Hepatocyte (in vitro differentiated cells): Measurements from ENCODE around the gene TRAPPC1. TPM values are rescaled to one million over a fixed set of nuclear protein-coding genes. Genes with fewer than 3 reads are reported as not detected.

ENCODE experiments used
- DNase-seq: peaks from one replicate; pipeline ENCODE4 v3.0.0-alpha.2; 2016; ENCODE audit warnings: low spot score
- H2AFZ ChIP-seq: fragments of 200-600 bp; sonication (generic); 2 replicates; pipeline ENCODE4 v1.6.0; 2016; ENCODE audit warnings: antibody characterized with exemption, mild to moderate bottlenecking
- H3K27ac ChIP-seq: fragments of 200-600 bp; sonication (generic); 2 replicates; pipeline ENCODE4 v1.5.1; 2016; ENCODE audit warnings: mild to moderate bottlenecking
- H3K27me3 ChIP-seq: fragments of 200-600 bp; sonication (generic); 2 replicates; pipeline ENCODE4 v1.6.1; 2016
- H3K36me3 ChIP-seq: fragments of 200-600 bp; sonication (generic); replicated peaks from 2 replicates; pipeline ENCODE4 v1.5.1; 2016; ENCODE audit warnings: low read depth; ENCODE audit not compliant: insufficient read depth
- H3K4me1 ChIP-seq: fragments of 200-600 bp; sonication (generic); 2 replicates; pipeline ENCODE4 v1.5.1; 2016; ENCODE audit warnings: mild to moderate bottlenecking, moderate library complexity; ENCODE audit not compliant: insufficient read depth
- H3K4me2 ChIP-seq: fragments of 200-600 bp; sonication (generic); 2 replicates; pipeline ENCODE4 v1.6.0; 2016
- H3K4me3 ChIP-seq: fragments of 200-600 bp; sonication (generic); 2 replicates; pipeline ENCODE4 v1.5.1; 2016; ENCODE audit warnings: mild to moderate bottlenecking
- H3K79me2 ChIP-seq: fragments of 200-600 bp; sonication (generic); 2 replicates; pipeline ENCODE4 v1.6.0; 2017; ENCODE audit warnings: mild to moderate bottlenecking
- H3K9me2 ChIP-seq: fragments of 200-600 bp; sonication (generic); replicated peaks from 2 replicates; pipeline ENCODE4 v1.6.0; 2017; ENCODE audit warnings: mild to moderate bottlenecking; ENCODE audit not compliant: insufficient read depth
- H3K9me3 ChIP-seq: fragments of 200-600 bp; sonication (generic); 2 replicates; pipeline ENCODE4 v1.5.1; 2016; ENCODE audit warnings: low read depth, mild to moderate bottlenecking
- H4K20me1 ChIP-seq: fragments of 200-600 bp; sonication (generic); 2 replicates; pipeline ENCODE4 v1.6.0; 2016; ENCODE audit warnings: mild to moderate bottlenecking; ENCODE audit not compliant: insufficient read depth, poor library complexity, severe bottlenecking
- EZH2 ChIP-seq: fragments of 200-600 bp; sonication (generic); IDR thresholded peaks from 2 replicates; pipeline ENCODE4 v1.6.1; 2016; ENCODE audit warnings: antibody characterized with exemption, mild to moderate bottlenecking, borderline replicate concordance
- EZH2phosphoT487 ChIP-seq: fragments of 200-600 bp; sonication (generic); IDR thresholded peaks from one replicate; pipeline ENCODE4 v1.6.1; 2018; ENCODE audit warnings: antibody characterized with exemption, mild to moderate bottlenecking, low read depth, moderate library complexity; ENCODE audit not compliant: unreplicated experiment, severe bottlenecking
- WGBS: methylation state at CpG from one replicate; pipeline ENCODE4 v1.1.6; 2016; ENCODE audit warnings: low lambda C conversion rate; ENCODE audit errors: missing lambda C conversion rate; 5-methylcytosine and 5-hydroxymethylcytosine counted together
- polyA plus RNA-seq: library from polyadenylated mRNA; unstranded; fragments of >200 nt; fragmentation: Nextera tagmentation; extraction: Ambion mirVana; gene quantifications from 2 replicates; pipeline ENCODE4 v1.2.1, GENCODE V29; 2016
- small RNA-seq: library from RNA; depleted of rRNA; stranded (forward); fragments of <200 nt; gene quantifications from one replicate; pipeline ENCODE3, GENCODE V24; 2014
- total RNA-seq: library from RNA; depleted of rRNA; stranded (reverse); fragments of >200 nt; gene quantifications from 2 replicates; pipeline ENCODE4 v1.2.3, GENCODE V29; 2014
- TF ChIP-seq, protein P1 (sequence below): fragments of 200-600 bp; sonication (generic); IDR thresholded peaks from 2 replicates; pipeline ENCODE4 v1.5.1; 2016; ENCODE audit warnings: antibody characterized with exemption, mild to moderate bottlenecking; ENCODE audit not compliant: poor library complexity

TRAPPC1 gene
- total and polyA plus RNA-seq, 2 experiments from 2014 or later, result 20.7 to 272 TPM

GRCh38 chr17:7881276-7882054 lies 50.3 kb downstream of the TRAPPC1 start:
- Histone ChIP-seq H3K27me3 (no peaks in the 10 kb centered on the region), H3K9me3 (no peaks in the 10 kb centered on the region), H3K4me3 (no peak overlapping the region), H3K36me3 (no peaks in the 10 kb centered on the region), H2AFZ (no peak overlapping the region), H3K27ac (peak overlapping the region; percentile 97), H3K79me2 (peaks cover 35% of the 10 kb centered on the region), H3K4me1 (peaks cover 34% of the 10 kb centered on the region), H3K4me2 (peak overlapping the region; percentile 73), H4K20me1 (no peaks in the 10 kb centered on the region), H3K9me2 (no peaks in the 10 kb centered on the region)
- DNase-seq, result peak; percentile 32
- TF ChIP-seq EZH2phosphoT487 (no peak), EZH2 (no peak)
- TF ChIP-seq, protein P1, sequence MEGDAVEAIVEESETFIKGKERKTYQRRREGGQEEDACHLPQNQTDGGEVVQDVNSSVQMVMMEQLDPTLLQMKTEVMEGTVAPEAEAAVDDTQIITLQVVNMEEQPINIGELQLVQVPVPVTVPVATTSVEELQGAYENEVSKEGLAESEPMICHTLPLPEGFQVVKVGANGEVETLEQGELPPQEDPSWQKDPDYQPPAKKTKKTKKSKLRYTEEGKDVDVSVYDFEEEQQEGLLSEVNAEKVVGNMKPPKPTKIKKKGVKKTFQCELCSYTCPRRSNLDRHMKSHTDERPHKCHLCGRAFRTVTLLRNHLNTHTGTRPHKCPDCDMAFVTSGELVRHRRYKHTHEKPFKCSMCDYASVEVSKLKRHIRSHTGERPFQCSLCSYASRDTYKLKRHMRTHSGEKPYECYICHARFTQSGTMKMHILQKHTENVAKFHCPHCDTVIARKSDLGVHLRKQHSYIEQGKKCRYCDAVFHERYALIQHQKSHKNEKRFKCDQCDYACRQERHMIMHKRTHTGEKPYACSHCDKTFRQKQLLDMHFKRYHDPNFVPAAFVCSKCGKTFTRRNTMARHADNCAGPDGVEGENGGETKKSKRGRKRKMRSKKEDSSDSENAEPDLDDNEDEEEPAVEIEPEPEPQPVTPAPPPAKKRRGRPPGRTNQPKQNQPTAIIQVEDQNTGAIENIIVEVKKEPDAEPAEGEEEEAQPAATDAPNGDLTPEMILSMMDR, result no peak
- WGBS, result 53% methylated on average over 7 of the region's 7 CpGs

Small RNA genes within 50 kb of the gene (small RNA-seq; reads per million reads assigned to genes)
- 252 reads per million, percentile 98 among the genes with 10 or more reads in this experiment for gene SCARNA21

Other genes starting within 250 kb of the TRAPPC1 start
- gene TP53, start 244.5 kb downstream of the TRAPPC1 start, total RNA-seq, result 24.2 and 29.6 TPM in 2 replicates
- gene TP53, start 244.5 kb downstream of the TRAPPC1 start, polyA plus RNA-seq, result 26.9 and 31.7 TPM in 2 replicates
- gene WRAP53, start 243.5 kb downstream of the TRAPPC1 start, total RNA-seq, result 3.8 and 7.8 TPM in 2 replicates
- gene WRAP53, start 243.5 kb downstream of the TRAPPC1 start, polyA plus RNA-seq, result 9.0 and 12.0 TPM in 2 replicates
- 7.4 and 8.6 TPM in 2 replicates for gene EFNB3, start 226.7 kb downstream of the TRAPPC1 start, total RNA-seq
- 10.6 and 16.6 TPM in 2 replicates for gene EFNB3, start 226.7 kb downstream of the TRAPPC1 start, polyA plus RNA-seq
- 0.77 and 1.0 TPM in 2 replicates for gene DNAH2, start 214.2 kb downstream of the TRAPPC1 start, total RNA-seq
- 2.1 and 4.0 TPM in 2 replicates for gene DNAH2, start 214.2 kb downstream of the TRAPPC1 start, polyA plus RNA-seq
- gene KDM6B, start 97.7 kb downstream of the TRAPPC1 start, total RNA-seq, result 3.3 and 5.9 TPM in 2 replicates
- 10.2 and 11.3 TPM in 2 replicates for gene KDM6B, start 97.7 kb downstream of the TRAPPC1 start, polyA plus RNA-seq
- gene TMEM88, start 76.9 kb downstream of the TRAPPC1 start, total RNA-seq, result 59.6 and 73.3 TPM in 2 replicates
- 241 and 328 TPM in 2 replicates for gene TMEM88, start 76.9 kb downstream of the TRAPPC1 start, polyA plus RNA-seq
- 49.2 and 66.0 TPM in 2 replicates for gene NAA38, start 74.4 kb downstream of the TRAPPC1 start, total RNA-seq
- 147 and 154 TPM in 2 replicates for gene NAA38, start 74.4 kb downstream of the TRAPPC1 start, polyA plus RNA-seq
- gene CYB5D1, start 73.9 kb downstream of the TRAPPC1 start, total RNA-seq, result 9.1 and 14.1 TPM in 2 replicates
- 12.2 and 15.1 TPM in 2 replicates for gene CYB5D1, start 73.9 kb downstream of the TRAPPC1 start, polyA plus RNA-seq
- gene CHD3, start 43.2 kb downstream of the TRAPPC1 start, total RNA-seq, result 65.6 and 75.3 TPM in 2 replicates
- gene CHD3, start 43.2 kb downstream of the TRAPPC1 start, polyA plus RNA-seq, result 41.2 and 49.4 TPM in 2 replicates
- 2.9 and 3.5 TPM in 2 replicates for gene RNF227, start 15.7 kb downstream of the TRAPPC1 start, total RNA-seq
- gene RNF227, start 15.7 kb downstream of the TRAPPC1 start, polyA plus RNA-seq, result 2.5 and 4.8 TPM in 2 replicates
- 1.4 and 1.8 TPM in 2 replicates for gene KCNAB3, start 2.1 kb downstream of the TRAPPC1 start, total RNA-seq
- 1.8 and 3.8 TPM in 2 replicates for gene KCNAB3, start 2.1 kb downstream of the TRAPPC1 start, polyA plus RNA-seq
- 19.4 and 21.1 TPM in 2 replicates for gene CNTROB, start 260 bp upstream of the TRAPPC1 start, total RNA-seq
- 30.6 and 37.5 TPM in 2 replicates for gene CNTROB, start 260 bp upstream of the TRAPPC1 start, polyA plus RNA-seq
- gene GUCY2D, start 70.7 kb upstream of the TRAPPC1 start, total RNA-seq, result not detected in 2 replicates
- gene GUCY2D, start 70.7 kb upstream of the TRAPPC1 start, polyA plus RNA-seq, result 1.6 and 1.9 TPM in 2 replicates
- 5.7 and 6.7 TPM in 2 replicates for gene ALOX15B, start 107.1 kb upstream of the TRAPPC1 start, total RNA-seq
- gene ALOX15B, start 107.1 kb upstream of the TRAPPC1 start, polyA plus RNA-seq, result 26.0 and 26.1 TPM in 2 replicates
- gene ALOX12B, start 155.8 kb upstream of the TRAPPC1 start, total RNA-seq, result 0.52 and 2.0 TPM in 2 replicates
- 0.22 and 1.8 TPM in 2 replicates for gene ALOX12B, start 155.8 kb upstream of the TRAPPC1 start, polyA plus RNA-seq
- gene ALOXE3, start 186.6 kb upstream of the TRAPPC1 start, total RNA-seq, result 0.48 and 0.77 TPM in 2 replicates
- 1.5 and 2.6 TPM in 2 replicates for gene ALOXE3, start 186.6 kb upstream of the TRAPPC1 start, polyA plus RNA-seq
- gene HES7, start 192.2 kb upstream of the TRAPPC1 start, total RNA-seq, result not detected in 2 replicates
- gene HES7, start 192.2 kb upstream of the TRAPPC1 start, polyA plus RNA-seq, result not detected in 2 replicates
- gene PER1, start 220.5 kb upstream of the TRAPPC1 start, total RNA-seq, result 35.3 and 36.5 TPM in 2 replicates
- gene PER1, start 220.5 kb upstream of the TRAPPC1 start, polyA plus RNA-seq, result 107 and 143 TPM in 2 replicates
- 8.2 and 8.5 TPM in 2 replicates for gene VAMP2, start 231.0 kb upstream of the TRAPPC1 start, total RNA-seq
- gene VAMP2, start 231.0 kb upstream of the TRAPPC1 start, polyA plus RNA-seq, result 44.6 and 85.7 TPM in 2 replicates
- gene TMEM107, start 244.4 kb upstream of the TRAPPC1 start, total RNA-seq, result 21.1 and 25.3 TPM in 2 replicates
- 12.8 and 13.6 TPM in 2 replicates for gene TMEM107, start 244.4 kb upstream of the TRAPPC1 start, polyA plus RNA-seq